Peyer's patch (tissue), 4 donors: ENCODE data around the gene PBX1. TPM values are rescaled to one million over a fixed set of nuclear protein-coding genes. Genes with fewer than 3 reads are reported as not detected.

Experiments
- DNase-seq, 3 donors: peaks; one replicate each; pipeline ENCODE4 v3.0.0-alpha.2; 2017 to 2019
- H3K27ac ChIP-seq, 4 donors: fragments of 200-600 bp; sonication (generic); one replicate each; pipeline ENCODE4 v1.5.1; 2016 to 2019
- H3K27me3 ChIP-seq, 2 donors: fragments of 200-600 bp; sonication (generic); one replicate each; pipeline ENCODE4 v1.5.1; 2019
- H3K36me3 ChIP-seq, 3 donors: fragments of 200-600 bp; sonication (generic); one replicate each; pipeline ENCODE4 v1.5.1; 2016 to 2019
- H3K4me1 ChIP-seq, 4 donors: fragments of 200-600 bp; sonication (generic); one replicate each; pipeline ENCODE4 v1.5.1; 2016 to 2019
- H3K4me3 ChIP-seq, 4 donors: fragments of 200-600 bp; sonication (generic); 1 replicate in 3 of 4; 2 replicates in 1 of 4; pipeline ENCODE4 v1.5.1; 2016 to 2019; ENCODE audit warnings: mild to moderate bottlenecking in 1 of 4
- H3K9me3 ChIP-seq, 4 donors: fragments of 200-600 bp; sonication (generic); one replicate each; pipeline ENCODE4 v1.5.1; 2016 to 2019; ENCODE audit warnings: mild to moderate bottlenecking in 1 of 4
- CTCF ChIP-seq, 6 experiments: fragments of 450-650 bp in 4 of 6; fragments of 200-600 bp in 2 of 6; sonication (generic) in 1 of 6; IDR thresholded peaks; one replicate each; pipeline ENCODE4 v1.5.1; 2017 to 2019; ENCODE audit warnings: antibody characterized with exemption in 6 of 6, mild to moderate bottlenecking in 3 of 6, moderate library complexity in 1 of 6
- POLR2A ChIP-seq, 2 donors: fragments of 450-650 bp; IDR thresholded peaks; one replicate each; pipeline ENCODE4 v1.5.1; 2017; ENCODE audit warnings: antibody characterized with exemption in 2 of 2, mild to moderate bottlenecking in 2 of 2, moderate library complexity in 2 of 2
- total RNA-seq, 4 donors: library from RNA; depleted of rRNA; stranded (reverse); fragments of >200 nt; gene quantifications; one replicate each; pipeline ENCODE4 v1.1.0, GENCODE V29; 2016

PBX1 gene
- total RNA-seq, 4 donors from 2014 or later = 20.6 to 57.5 (median 40.4) TPM

GRCh38 chr1:164802529-164803282 is 243.7 kb downstream of the PBX1 start:
- no peak for DNase-seq
- Histone ChIP-seq H3K36me3 (peaks cover 0 to 11% (median 0%) of the 10 kb centered on the region in 3 donors), H3K9me3 (no peaks in the 10 kb centered on the region), H3K4me3 (no peak overlapping the region), H3K27me3 (no peaks in the 10 kb centered on the region), H3K27ac (no peak overlapping the region), H3K4me1 (peaks cover 0 to 12% (median 0%) of the 10 kb centered on the region in 4 donors)
- TF ChIP-seq POLR2A (IDR thresholded peaks at IDR 0.05) = no peak
- no peak for TF ChIP-seq CTCF (IDR thresholded peaks at IDR 0.05)

DNA sequence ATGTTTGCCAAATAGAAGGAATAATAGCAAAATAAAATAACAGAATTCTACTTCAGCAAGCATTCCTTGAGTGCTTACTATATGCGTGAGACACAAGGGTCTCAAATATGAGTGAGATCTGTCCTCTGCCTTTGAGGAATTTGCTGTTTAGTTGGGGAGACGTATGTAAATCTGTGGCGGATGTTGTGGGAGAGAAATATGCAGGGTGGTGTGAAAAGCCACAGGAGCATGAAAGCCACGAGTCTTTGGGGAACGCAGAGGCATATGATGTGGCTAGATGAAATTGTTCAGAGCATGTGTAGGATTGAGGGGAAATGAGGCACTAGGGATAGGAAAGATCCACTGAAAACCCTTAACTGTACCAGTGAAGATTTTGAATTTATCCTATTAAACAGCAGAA is 244.4 kb downstream of the PBX1 start:
- no peak overlapping the region for H3K4me3 ChIP-seq
- DNase-seq = no peak
- H3K4me1 ChIP-seq = peaks cover 0 to 12% (median 0%) of the 10 kb centered on the region in 4 donors
- TF ChIP-seq CTCF (IDR thresholded peaks at IDR 0.05) (no peak), POLR2A (IDR thresholded peaks at IDR 0.05) (no peak)
- H3K27ac ChIP-seq = no peak overlapping the region
- H3K27me3 ChIP-seq = no peaks in the 10 kb centered on the region
- peaks cover 0 to 16% (median 0%) of the 10 kb centered on the region in 3 donors for H3K36me3 ChIP-seq
- no peaks in the 10 kb centered on the region for H3K9me3 ChIP-seq

DNA sequence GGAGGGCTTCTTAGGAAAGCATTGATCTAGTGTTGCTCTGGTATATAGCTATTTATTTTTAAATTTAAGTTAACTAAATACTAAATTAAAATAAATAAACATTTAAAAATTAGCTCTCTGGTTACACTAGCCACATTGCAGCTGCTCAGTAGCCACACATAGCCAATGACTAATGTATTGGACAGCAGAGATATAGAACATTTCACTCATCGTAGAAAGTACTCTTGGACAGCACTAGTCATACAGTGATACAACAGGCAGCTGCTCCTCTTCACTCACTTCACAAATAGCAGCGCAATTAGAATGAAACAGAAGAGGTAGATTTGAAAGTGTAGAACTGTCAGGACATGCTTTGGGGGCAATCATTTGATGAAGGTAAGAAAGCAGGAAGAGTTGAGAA is 245.4 kb downstream of the PBX1 start:
- TF ChIP-seq CTCF (IDR thresholded peaks at IDR 0.05) (no peak), POLR2A (IDR thresholded peaks at IDR 0.05) (no peak)
- Histone ChIP-seq H3K27me3 (no peaks in the 10 kb centered on the region), H3K4me1 (peaks cover 0 to 12% (median 0%) of the 10 kb centered on the region in 4 donors), H3K36me3 (peaks cover 0 to 22% (median 0%) of the 10 kb centered on the region in 3 donors), H3K4me3 (no peak overlapping the region), H3K27ac (no peak overlapping the region), H3K9me3 (no peaks in the 10 kb centered on the region)
- no peak for DNase-seq

GRCh38 chr1:164805399-164805798 is 246.4 kb downstream of the PBX1 start:
- DNase-seq = no peak
- no peak overlapping the region for H3K27ac ChIP-seq

GRCh38 chr1:164806531-164806930 is 247.5 kb downstream of the PBX1 start:
- Histone ChIP-seq H3K9me3 (no peaks in the 10 kb centered on the region), H3K27me3 (no peaks in the 10 kb centered on the region), H3K4me3 (no peak overlapping the region), H3K4me1 (peaks cover 0 to 12% (median 0%) of the 10 kb centered on the region in 4 donors), H3K36me3 (peaks cover 0 to 15% (median 0%) of the 10 kb centered on the region in 3 donors), H3K27ac (no peak overlapping the region)
- DNase-seq = no peak
- TF ChIP-seq POLR2A (IDR thresholded peaks at IDR 0.05) (no peak), CTCF (IDR thresholded peaks at IDR 0.05) (no peak)

More at GRCh38 chr1:164805399-164805798, 246.4 kb downstream of the PBX1 start:
- H3K4me1 ChIP-seq = peaks cover 0 to 12% (median 0%) of the 10 kb centered on the region in 4 donors
- no peaks in the 10 kb centered on the region for H3K27me3 ChIP-seq
- no peak overlapping the region for H3K4me3 ChIP-seq
- TF ChIP-seq POLR2A (IDR thresholded peaks at IDR 0.05) (no peak), CTCF (IDR thresholded peaks at IDR 0.05) (no peak)
- no peaks in the 10 kb centered on the region for H3K9me3 ChIP-seq
- peaks cover 0 to 15% (median 0%) of the 10 kb centered on the region in 3 donors for H3K36me3 ChIP-seq
